ENCODE results near the gene TNFRSF18. TPM values are rescaled to one million over a fixed set of nuclear protein-coding genes. Genes with fewer than 3 reads are reported as not detected.
A peak's percentile ranks its signal among the peaks of the same experiment; 100 is the strongest.

TNFRSF18 gene
- total RNA-seq, 2 experiments from 2014 or later, result not detected

GRCh38 chr1:1157426-1157913 is 48.9 kb downstream of the TNFRSF18 start:
- no peaks in the 10 kb centered on the region for H3K9me2 ChIP-seq (ENCODE audit: insufficient read depth, low read length)
- peak overlapping the region; percentile 86 for H3K4me2 ChIP-seq (ENCODE audit: low read length)
- no peaks in the 10 kb centered on the region for H3K79me2 ChIP-seq (ENCODE audit: insufficient read depth, low read depth, low read length)
- intact Hi-C loops (cut with micrococcal nuclease; ENCODE audit: unreplicated experiment), result no loop called here
- BruUV-seq (replicated peaks), result no TSS peak
- peaks cover 5% of the 10 kb centered on the region for H3K4me1 ChIP-seq (ENCODE audit: insufficient read depth, low read length, poor library complexity, severe bottlenecking)
- H3K9me3 ChIP-seq (ENCODE audit: low read length), result no peaks in the 10 kb centered on the region
- DNase-seq (ENCODE audit: low spot score), result peak; percentile 41
- H4K20me1 ChIP-seq (ENCODE audit: insufficient read depth, low read length), result no peaks in the 10 kb centered on the region
- ChIA-PET CTCF (ENCODE audit: unreplicated experiment) (no interaction called here), POLR2A (no interaction called here)
- H3K27ac ChIP-seq (ENCODE audit: low read depth, low read length, poor library complexity, severe bottlenecking), result no peak overlapping the region
- TF ChIP-seq CTCF (conservative IDR thresholded peaks at IDR 0.05; ENCODE audit: low read length) (no peak), EZH2phosphoT487 (IDR thresholded peaks at IDR 0.05; ENCODE audit: borderline replicate concordance, low read depth, low read length) (no peak)
- peak overlapping the region; percentile 32; the same call in 1 of the 2 replicates for H2AFZ ChIP-seq (ENCODE audit: low read length)
- H3K4me3 ChIP-seq (ENCODE audit: low read depth, low read length, poor library complexity, severe bottlenecking), result peak overlapping the region; percentile 65
- H3K36me3 ChIP-seq (ENCODE audit: insufficient read depth, low read length), result no peaks in the 10 kb centered on the region

- no peak for DNase-seq (ENCODE audit: low spot score)
- peaks cover 5% of the 10 kb centered on the region for H3K4me1 ChIP-seq (ENCODE audit: insufficient read depth, low read length, poor library complexity, severe bottlenecking)
- no peak overlapping the region for H3K4me3 ChIP-seq (ENCODE audit: low read depth, low read length, poor library complexity, severe bottlenecking)
- ChIA-PET CTCF (ENCODE audit: unreplicated experiment) (no interaction called here), POLR2A (no interaction called here)
- TF ChIP-seq EZH2phosphoT487 (IDR thresholded peaks at IDR 0.05; ENCODE audit: borderline replicate concordance, low read depth, low read length) (no peak), CTCF (conservative IDR thresholded peaks at IDR 0.05; ENCODE audit: low read length) (no peak)
- BruUV-seq (replicated peaks), result no TSS peak
- no peaks in the 10 kb centered on the region for H3K79me2 ChIP-seq (ENCODE audit: insufficient read depth, low read depth, low read length)
- H3K9me3 ChIP-seq (ENCODE audit: low read length), result no peaks in the 10 kb centered on the region
- H3K4me2 ChIP-seq (ENCODE audit: low read length), result peak overlapping the region; percentile 45; the same call in 1 of the 2 replicates
- intact Hi-C loops (cut with micrococcal nuclease; ENCODE audit: unreplicated experiment), result no loop called here
- H3K36me3 ChIP-seq (ENCODE audit: insufficient read depth, low read length), result no peaks in the 10 kb centered on the region
- H3K27ac ChIP-seq (ENCODE audit: low read depth, low read length, poor library complexity, severe bottlenecking), result no peak overlapping the region
- no peak overlapping the region for H2AFZ ChIP-seq (ENCODE audit: low read length)
- H4K20me1 ChIP-seq (ENCODE audit: insufficient read depth, low read length), result no peaks in the 10 kb centered on the region
- H3K9me2 ChIP-seq (ENCODE audit: insufficient read depth, low read length), result no peaks in the 10 kb centered on the region
Observed at GRCh38 chr1:1157033-1157365, 49.4 kb downstream of the TNFRSF18 start.

GRCh38 chr1:1156140-1157032 is 50.0 kb downstream of the TNFRSF18 start:
- Histone ChIP-seq H3K27ac (ENCODE audit: low read depth, low read length, poor library complexity, severe bottlenecking) (no peak overlapping the region), H3K9me2 (ENCODE audit: insufficient read depth, low read length) (no peaks in the 10 kb centered on the region), H3K4me3 (ENCODE audit: low read depth, low read length, poor library complexity, severe bottlenecking) (no peak overlapping the region), H4K20me1 (ENCODE audit: insufficient read depth, low read length) (no peaks in the 10 kb centered on the region), H3K79me2 (ENCODE audit: insufficient read depth, low read depth, low read length) (no peaks in the 10 kb centered on the region), H3K4me2 (ENCODE audit: low read length) (peak overlapping the region; percentile 45; the same call in 1 of the 2 replicates), H3K36me3 (ENCODE audit: insufficient read depth, low read length) (no peaks in the 10 kb centered on the region), H2AFZ (ENCODE audit: low read length) (no peak overlapping the region), H3K9me3 (ENCODE audit: low read length) (no peaks in the 10 kb centered on the region), H3K4me1 (ENCODE audit: insufficient read depth, low read length, poor library complexity, severe bottlenecking) (peaks cover 5% of the 10 kb centered on the region)
- ChIA-PET CTCF (ENCODE audit: unreplicated experiment) (no interaction called here), POLR2A (no interaction called here)
- BruUV-seq (replicated peaks), result no TSS peak
- TF ChIP-seq EZH2phosphoT487 (IDR thresholded peaks at IDR 0.05; ENCODE audit: borderline replicate concordance, low read depth, low read length) (no peak), CTCF (conservative IDR thresholded peaks at IDR 0.05; ENCODE audit: low read length) (no peak)
- intact Hi-C loops (cut with micrococcal nuclease; ENCODE audit: unreplicated experiment), result no loop called here
- DNase-seq (ENCODE audit: low spot score), result no peak

Data from OCI-LY7 (cell line).